SU-DHL-6 (cell line): Measurements from ENCODE around the gene VTCN1.

Source experiments
- CTCF ChIP-seq: fragments of 200-600 bp; sonication (generic); IDR thresholded peaks from one replicate; pipeline ENCODE4 v1.5.1; 2017; ENCODE audit warnings: antibody characterized with exemption, mild to moderate bottlenecking, low read length, moderate library complexity; ENCODE audit not compliant: insufficient read depth, poor library complexity, severe bottlenecking
- EZH2phosphoT487 ChIP-seq: fragments of 200-600 bp; sonication (generic), shearing (Covaris generic); conservative IDR thresholded peaks from 2 replicates; pipeline ENCODE4 v1.6.1; 2018; ENCODE audit warnings: mild to moderate bottlenecking, antibody characterized with exemption, low read length, moderate library complexity, mixed read lengths

GRCh38 chr1:117201808-117202207 lies 8.9 kb downstream of the VTCN1 start:
- no peak for TF ChIP-seq CTCF
- TF ChIP-seq EZH2phosphoT487 = no peak
